GM23338 (cell line): Measurements from ENCODE around the gene PROCR. TPM values are rescaled to one million over a fixed set of nuclear protein-coding genes. Genes with fewer than 3 reads are reported as not detected.

ENCODE experiments used
- ATAC-seq: fragments of 200-7000 bp; cut with Tn5 transposase; 3 replicates; pipeline ENCODE4 v1.9.1; 2020
- DNase-seq: peaks from one replicate; pipeline ENCODE4 v3.0.0-alpha.2; 2015; ENCODE audit warnings: low spot score
- H2AFZ ChIP-seq: fragments of 200-600 bp; sonication (generic); 2 replicates; pipeline ENCODE4 v1.8.0; 2016; ENCODE audit warnings: antibody characterized with exemption, mild to moderate bottlenecking, moderate library complexity
- H3F3A ChIP-seq: fragments of 200-600 bp; sonication (generic); replicated peaks from 2 replicates; pipeline ENCODE4 v1.8.0; 2017; ENCODE audit warnings: antibody characterized with exemption, mixed run types, low read depth
- H3K27ac ChIP-seq: fragments of 200-600 bp; sonication (generic); 2 replicates; pipeline ENCODE4 v1.6.1; 2016; ENCODE audit warnings: low read depth
- H3K27me3 ChIP-seq: fragments of 200-600 bp; sonication (generic); 2 replicates; pipeline ENCODE4 v1.8.0; 2016; ENCODE audit warnings: mild to moderate bottlenecking, mixed run types, moderate library complexity; ENCODE audit not compliant: insufficient read depth
- H3K36me3 ChIP-seq: fragments of 200-600 bp; sonication (generic); 2 replicates; pipeline ENCODE4 v1.8.0; 2016; ENCODE audit warnings: mild to moderate bottlenecking; ENCODE audit not compliant: insufficient read depth
- H3K4me1 ChIP-seq: fragments of 200-600 bp; sonication (generic); 2 replicates; pipeline ENCODE4 v1.8.0; 2016; ENCODE audit warnings: mild to moderate bottlenecking, moderate library complexity; ENCODE audit not compliant: insufficient read depth
- H3K4me2 ChIP-seq: fragments of 200-600 bp; sonication (generic); 2 replicates; pipeline ENCODE4 v1.7.1; 2017; ENCODE audit warnings: mixed run types
- H3K4me3 ChIP-seq: fragments of 200-600 bp; sonication (generic); 2 replicates; pipeline ENCODE4 v1.6.1; 2016; ENCODE audit warnings: mixed run types
- H3K79me2 ChIP-seq: fragments of 200-600 bp; sonication (generic); replicated peaks from 2 replicates; pipeline ENCODE4 v1.8.0; 2017; ENCODE audit warnings: mild to moderate bottlenecking; ENCODE audit not compliant: insufficient read depth
- H3K9me2 ChIP-seq: fragments of 200-600 bp; sonication (generic); 2 replicates; pipeline ENCODE4 v1.8.0; 2017; ENCODE audit not compliant: insufficient read depth
- H4K20me1 ChIP-seq: fragments of 200-600 bp; sonication (generic); replicated peaks from 2 replicates; pipeline ENCODE4 v1.8.0; 2017; ENCODE audit warnings: mild to moderate bottlenecking; ENCODE audit not compliant: insufficient read depth
- H3K27ac Mint-ChIP-seq: 2 replicates; pipeline ENCODE4 v1.8.0; 2020; ENCODE audit warnings: inconsistent platforms, mild to moderate bottlenecking, moderate library complexity, mixed read lengths
- H3K27me3 Mint-ChIP-seq: 3 replicates; pipeline ENCODE4 v1.8.0; 2022; ENCODE audit warnings: low read depth, mild to moderate bottlenecking, moderate library complexity, mixed read lengths, inconsistent platforms; ENCODE audit not compliant: insufficient read depth, poor library complexity
- H3K36me3 Mint-ChIP-seq: 3 replicates; pipeline ENCODE4 v1.8.0; 2021; ENCODE audit warnings: low read depth, mild to moderate bottlenecking, inconsistent platforms, moderate library complexity, mixed read lengths
- H3K4me1 Mint-ChIP-seq: 3 replicates; pipeline ENCODE4 v1.8.0; 2020; ENCODE audit warnings: mild to moderate bottlenecking, inconsistent platforms, mixed read lengths
- H3K4me3 Mint-ChIP-seq: 3 replicates; pipeline ENCODE4 v1.8.0; 2021; ENCODE audit warnings: moderate library complexity, mild to moderate bottlenecking, inconsistent platforms, mixed read lengths
- H3K9me3 Mint-ChIP-seq: 3 replicates; pipeline ENCODE4 v1.8.0; 2020; ENCODE audit warnings: moderate library complexity, mild to moderate bottlenecking, inconsistent platforms, mixed read lengths
- ETS1 ChIP-seq: IDR thresholded peaks from 2 replicates; pipeline ENCODE4 v1.6.1; 2016; ENCODE audit warnings: antibody characterized with exemption
- JUNB ChIP-seq: IDR thresholded peaks from one replicate; pipeline ENCODE4 v1.6.1; 2016; ENCODE audit warnings: antibody characterized with exemption; ENCODE audit not compliant: unreplicated experiment
- NANOG ChIP-seq: IDR thresholded peaks from 2 replicates; pipeline ENCODE4 v1.6.1; 2016; ENCODE audit warnings: antibody characterized with exemption, borderline replicate concordance
- POLR2AphosphoS5 ChIP-seq: IDR thresholded peaks from 2 replicates; pipeline ENCODE4 v1.6.1; 2016; ENCODE audit warnings: antibody characterized with exemption, low read depth
- STAT1 ChIP-seq: IDR thresholded peaks from one replicate; pipeline ENCODE4 v1.6.1; 2016; ENCODE audit warnings: antibody characterized with exemption; ENCODE audit not compliant: unreplicated experiment
- ZNF114 ChIP-seq: fragments of 250-450 bp; sonication (Bioruptor Pico); IDR thresholded peaks from 2 replicates; pipeline ENCODE4 v1.5.0; 2020; ENCODE audit warnings: mild to moderate bottlenecking, moderate library complexity
- ZNF331 ChIP-seq: fragments of 250-450 bp; sonication (Bioruptor Pico); IDR thresholded peaks from 2 replicates; pipeline ENCODE4 v1.5.0; 2020; ENCODE audit warnings: low read depth, mild to moderate bottlenecking, moderate library complexity
- ZNF462 ChIP-seq: fragments of 250-450 bp; sonication (Bioruptor Pico); IDR thresholded peaks from 2 replicates; pipeline ENCODE4 v1.5.0; 2020; ENCODE audit warnings: mild to moderate bottlenecking, moderate library complexity
- polyA plus RNA-seq: library from polyadenylated mRNA; unstranded; fragments of >200 nt; fragmentation: Nextera tagmentation; extraction: Ambion mirVana; gene quantifications from 2 replicates; pipeline ENCODE4 v1.2.1, GENCODE V29; 2016
- total RNA-seq: library from RNA; depleted of rRNA; stranded (reverse); fragments of >200 nt; shearing (Covaris generic); gene quantifications from 2 replicates; pipeline ENCODE4 v1.2.3, GENCODE V29; 2014

Gene PROCR
- total and polyA plus RNA-seq, 2 experiments from 2014 or later = 32.9 to 36.1 TPM

- no peak for TF ChIP-seq ZNF462 (CRISPR knock-in tag)
- no peak for TF ChIP-seq STAT1
Observed at GRCh38 chr20:35172434-35172806, 548 bp downstream of the PROCR start (continued).

- H3K4me3 ChIP-seq = peak overlapping the region; percentile 51; the same call in 1 of the 2 replicates
- no peak for ATAC-seq
- H3K4me1 Mint-ChIP-seq = peaks cover 33% of the 10 kb centered on the region
- no peaks in the 10 kb centered on the region for H3K79me2 ChIP-seq
- H3K36me3 ChIP-seq = no peaks in the 10 kb centered on the region
- H3K27me3 ChIP-seq = 0 out of 2 replicates have a peak, but pooled peaks cover 4% of the 10 kb centered on the region
- H3F3A ChIP-seq = peaks cover 3% of the 10 kb centered on the region; the same call in 1 of the 2 replicates
- no peak overlapping the region for H3K27ac ChIP-seq
- no peaks in the 10 kb centered on the region; the same call in 2 of the 3 replicates for H3K9me3 Mint-ChIP-seq
- H3K4me3 Mint-ChIP-seq = peak overlapping the region; percentile 9; the same call in 2 of the 3 replicates
- no peak overlapping the region for H2AFZ ChIP-seq
- DNase-seq = no peak
- peaks cover 29% of the 10 kb centered on the region for H3K4me1 ChIP-seq
- no peaks in the 10 kb centered on the region for H3K9me2 ChIP-seq
- peak overlapping the region; percentile 76 for H3K4me2 ChIP-seq
- no peak overlapping the region for H3K27ac Mint-ChIP-seq
- H3K36me3 Mint-ChIP-seq = peaks cover 20% of the 10 kb centered on the region
- H3K27me3 Mint-ChIP-seq = peaks cover 15% of the 10 kb centered on the region
- H4K20me1 ChIP-seq = no peaks in the 10 kb centered on the region
- TF ChIP-seq ZNF462 (CRISPR knock-in tag) (no peak), JUNB (no peak), ZNF331 (no peak), NANOG (no peak), STAT1 (no peak), POLR2AphosphoS5 (no peak), ZNF114 (CRISPR knock-in tag) (no peak), ETS1 (no peak)
Observed at GRCh38 chr20:35173576-35174192, 1.8 kb downstream of the PROCR start.
